KOPT-K1 (cell line): ENCODE measurements around the gene PSMA6.
"Not testable (repeated sequence)": the region's sequence is repeated elsewhere in the genome, so short reads cannot be mapped to it uniquely, and the experiment has no call there.

Experiments
- H3K27ac ChIP-seq: fragments of 200-600 bp; sonication (generic); 2 replicates; pipeline ENCODE4 v1.5.1; 2016; ENCODE audit warnings: antibody characterized with exemption, mild to moderate bottlenecking, low read depth, low read length; ENCODE audit not compliant: poor library complexity, severe bottlenecking
- H3K36me3 ChIP-seq: fragments of 200-600 bp; sonication (generic); 2 replicates; pipeline ENCODE4 v1.5.1; 2017; ENCODE audit warnings: antibody characterized with exemption, mild to moderate bottlenecking, low read length, moderate library complexity; ENCODE audit not compliant: insufficient read depth
- H3K9me3 ChIP-seq: fragments of 200-600 bp; sonication (generic); 2 replicates; pipeline ENCODE4 v1.5.1; 2017; ENCODE audit warnings: antibody characterized with exemption, low read length, mild to moderate bottlenecking; ENCODE audit not compliant: insufficient read depth, poor library complexity, severe bottlenecking

PSMA6 gene

DNA sequence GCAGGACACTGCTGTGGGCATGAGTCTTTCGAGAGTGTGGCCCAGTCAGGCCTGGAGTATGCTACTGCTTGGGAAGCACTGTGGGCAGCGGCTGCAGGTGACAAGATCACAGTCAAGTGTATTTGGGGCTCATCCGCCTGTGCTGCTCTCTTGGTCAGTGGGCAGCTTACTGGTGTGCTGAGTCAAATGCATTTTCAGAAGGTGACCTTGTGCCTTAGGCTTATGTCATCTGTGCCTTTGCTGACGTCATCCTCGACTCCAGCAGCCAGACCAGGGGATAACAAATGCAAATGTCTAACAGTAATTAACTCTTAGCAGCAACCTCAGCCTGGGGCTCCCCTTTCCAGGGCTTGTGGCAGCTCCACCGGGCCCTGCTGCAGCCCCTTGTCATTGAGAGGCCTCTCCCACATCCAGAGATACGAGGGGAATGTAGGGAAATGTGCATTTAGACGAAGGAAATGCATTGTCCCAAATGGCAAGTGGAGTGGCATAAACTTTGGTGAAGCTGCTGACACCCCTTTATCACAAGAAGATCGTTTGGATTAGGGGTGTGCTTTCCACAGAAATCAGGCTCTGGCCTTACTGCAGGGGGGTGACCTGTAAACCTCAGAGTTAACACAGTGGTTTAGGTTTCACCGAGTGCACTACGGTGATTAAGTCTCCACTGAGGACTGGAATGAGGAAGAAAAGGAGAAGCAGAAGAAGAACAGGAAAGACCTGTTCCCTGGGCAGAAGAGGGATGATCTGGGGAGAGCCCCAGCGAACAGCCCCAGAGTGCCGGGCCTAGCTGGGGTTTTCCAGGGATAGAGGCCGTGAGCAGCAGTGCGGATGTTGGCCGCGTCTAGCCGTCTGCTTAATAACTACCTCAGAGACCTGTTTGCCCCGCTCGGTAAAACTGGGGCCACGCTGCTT, 39.7 kb downstream of the PSMA6 start:
- no peaks in the 10 kb centered on the region for H3K9me3 ChIP-seq
- no peaks in the 10 kb centered on the region for H3K36me3 ChIP-seq
- peak overlapping the region; percentile 83 for H3K27ac ChIP-seq

GRCh38 chr14:35332517-35333263, 40.5 kb downstream of the PSMA6 start:
- no peaks in the 10 kb centered on the region for H3K36me3 ChIP-seq
- no peaks in the 10 kb centered on the region for H3K9me3 ChIP-seq
- H3K27ac ChIP-seq: peak overlapping the region; percentile 83

DNA sequence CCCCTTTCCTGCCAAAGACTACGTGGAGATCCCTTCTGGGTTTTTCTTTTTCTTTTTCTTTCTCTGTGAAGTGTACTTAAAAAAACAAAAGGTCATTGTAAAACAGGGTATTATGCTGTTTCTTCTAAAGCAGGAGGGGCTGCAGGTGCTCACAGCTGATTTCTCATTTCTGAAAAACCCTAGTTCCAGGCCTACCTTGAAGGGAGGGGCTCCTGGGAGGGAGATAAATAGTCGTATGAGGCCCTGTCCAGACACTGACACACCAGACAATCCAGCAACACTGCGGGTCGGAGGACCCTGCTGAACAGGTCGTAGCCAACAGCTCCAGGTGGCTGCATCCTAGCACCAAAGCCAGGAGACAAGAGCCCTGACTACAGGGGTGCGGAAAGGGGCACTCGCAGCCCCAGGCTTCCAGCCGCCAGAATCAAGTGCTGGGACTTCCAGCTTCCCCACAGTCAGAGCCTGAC, 41.1 kb downstream of the PSMA6 start:
- Histone ChIP-seq H3K27ac (peak overlapping the region; percentile 83), H3K9me3 (no peaks in the 10 kb centered on the region), H3K36me3 (no peaks in the 10 kb centered on the region)

DNA sequence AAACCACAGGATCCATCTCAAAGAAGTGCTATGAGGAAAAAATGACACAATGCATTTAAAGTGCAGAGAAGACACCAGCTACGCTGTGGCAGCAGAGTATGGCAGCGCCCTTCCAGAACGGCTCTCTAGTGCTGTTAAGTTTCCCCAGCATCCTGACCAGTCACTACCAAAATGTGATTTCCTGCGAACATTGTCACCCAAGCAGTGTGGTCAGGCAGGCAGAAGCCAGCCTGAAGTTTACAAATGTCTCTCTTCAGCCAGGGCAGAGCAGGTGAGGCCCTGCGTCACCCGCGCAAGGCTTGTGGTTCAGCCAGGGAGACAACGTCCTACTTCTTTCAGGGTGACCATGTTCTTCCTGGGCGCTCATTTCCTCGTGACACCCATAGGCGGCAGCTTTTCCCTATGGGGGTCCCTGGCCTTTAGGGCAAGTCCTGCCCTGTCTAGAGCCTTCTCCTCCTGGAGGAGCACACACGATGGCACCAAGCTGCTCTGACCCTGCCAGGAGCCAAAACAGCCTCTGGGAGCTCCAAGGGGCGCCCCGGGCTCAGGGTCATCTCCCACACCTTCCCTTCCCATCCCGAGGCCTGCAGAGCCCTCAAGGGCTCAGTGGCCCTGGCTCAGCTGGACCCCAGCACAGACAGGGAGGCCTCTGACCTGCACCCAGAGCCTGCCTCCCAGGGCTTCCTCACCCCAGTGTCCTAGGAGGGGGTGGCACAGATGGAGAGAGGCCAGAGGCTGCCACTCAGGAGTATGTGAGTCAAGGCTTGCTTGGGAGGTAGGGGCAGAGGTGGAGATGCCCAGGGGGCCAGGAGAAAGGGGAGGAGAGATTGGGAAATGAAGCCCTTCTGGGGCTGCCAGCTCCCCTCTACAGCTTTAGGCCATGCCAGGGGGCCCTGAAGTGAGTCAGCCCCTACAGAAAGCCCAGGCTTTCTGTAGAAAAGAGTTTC, 41.9 kb downstream of the PSMA6 start:
- no peaks in the 10 kb centered on the region for H3K9me3 ChIP-seq
- no peaks in the 10 kb centered on the region for H3K36me3 ChIP-seq
- H3K27ac ChIP-seq: peak overlapping the region; percentile 83

DNA sequence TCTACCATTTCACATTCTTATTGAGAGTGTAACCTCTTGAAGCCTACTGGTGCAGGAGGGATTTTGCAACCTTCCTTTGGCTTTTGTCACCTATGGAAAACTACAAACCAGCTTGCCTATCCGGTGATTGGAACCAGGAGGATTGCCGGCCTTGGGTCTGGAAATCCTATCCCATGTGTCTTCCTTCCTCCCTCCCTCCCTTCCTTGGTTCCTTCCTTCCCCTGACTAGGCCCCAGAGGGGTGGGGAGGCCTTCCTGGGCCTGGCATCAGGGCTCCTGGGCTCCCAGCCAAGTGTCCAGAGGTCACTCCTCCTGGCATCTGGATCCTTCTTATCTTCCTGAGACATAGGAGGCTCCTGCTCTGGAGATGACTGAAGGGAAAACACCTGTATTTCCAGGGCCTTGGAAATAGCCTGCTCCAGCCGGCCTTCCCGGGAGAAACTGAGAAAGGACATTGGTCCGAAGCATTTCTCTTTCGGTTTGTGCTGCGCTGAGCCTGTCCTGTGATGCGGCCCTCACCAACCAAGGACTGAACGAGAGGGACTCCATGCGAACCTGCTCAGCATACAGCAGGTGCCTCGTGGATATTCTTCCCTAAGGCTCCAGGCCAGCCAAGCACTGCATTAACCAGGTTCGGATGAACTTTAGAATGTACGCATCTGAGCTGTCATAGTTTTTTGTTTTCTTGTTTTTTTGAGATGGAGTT, 43.4 kb downstream of the PSMA6 start:
- H3K36me3 ChIP-seq: no peaks in the 10 kb centered on the region
- no peak overlapping the region for H3K27ac ChIP-seq
- no peaks in the 10 kb centered on the region for H3K9me3 ChIP-seq

GRCh38 chr14:35336171-35336493, 44.0 kb downstream of the PSMA6 start:
- H3K9me3 ChIP-seq, H3K36me3 ChIP-seq, H3K27ac ChIP-seq: not testable (repeated sequence)

DNA sequence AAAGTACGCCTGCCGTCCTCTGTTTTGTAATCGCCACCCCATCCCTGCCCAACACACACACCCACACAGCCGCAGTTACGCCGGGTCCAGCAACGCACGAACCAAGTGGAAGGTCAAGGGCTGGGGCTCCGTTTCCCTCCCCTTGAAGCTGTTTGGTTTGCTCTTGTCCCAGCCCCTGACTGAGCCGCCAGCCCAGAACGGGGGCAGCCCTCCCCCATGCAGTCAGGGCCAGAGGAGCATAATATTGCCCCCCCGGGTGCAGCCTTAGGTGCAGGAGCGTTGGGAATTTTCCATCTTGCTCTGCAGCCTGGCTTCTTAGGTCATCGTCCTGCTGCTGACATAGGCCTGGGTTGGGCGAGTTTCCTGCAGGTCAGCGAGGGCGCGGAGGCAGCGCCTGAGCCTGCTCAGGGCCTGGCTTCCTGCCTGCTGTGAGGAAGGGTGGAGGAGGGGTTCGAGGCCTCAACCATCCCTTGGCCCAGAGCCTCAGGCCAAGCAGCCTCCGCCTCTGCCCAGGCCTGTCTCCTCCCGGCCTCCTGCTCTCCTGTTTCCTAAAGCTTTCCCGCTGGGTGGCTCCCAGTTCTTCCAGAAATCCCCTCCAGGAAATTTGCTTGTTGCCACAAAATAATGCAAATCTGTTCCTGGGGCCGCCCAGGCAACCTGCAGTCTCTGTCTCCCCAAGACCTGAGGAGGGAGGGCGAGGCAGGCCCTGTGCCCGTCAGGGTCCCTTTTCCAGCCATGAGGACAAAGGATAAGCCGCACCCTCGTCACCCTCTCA, 44.5 kb downstream of the PSMA6 start:
- no peaks in the 10 kb centered on the region for H3K36me3 ChIP-seq
- no peaks in the 10 kb centered on the region for H3K9me3 ChIP-seq
- no peak overlapping the region for H3K27ac ChIP-seq

- Histone ChIP-seq H3K36me3 (no peaks in the 10 kb centered on the region), H3K9me3 (no peaks in the 10 kb centered on the region), H3K27ac (no peak overlapping the region)
Observed at GRCh38 chr14:35337269-35338255, 45.4 kb downstream of the PSMA6 start.

DNA sequence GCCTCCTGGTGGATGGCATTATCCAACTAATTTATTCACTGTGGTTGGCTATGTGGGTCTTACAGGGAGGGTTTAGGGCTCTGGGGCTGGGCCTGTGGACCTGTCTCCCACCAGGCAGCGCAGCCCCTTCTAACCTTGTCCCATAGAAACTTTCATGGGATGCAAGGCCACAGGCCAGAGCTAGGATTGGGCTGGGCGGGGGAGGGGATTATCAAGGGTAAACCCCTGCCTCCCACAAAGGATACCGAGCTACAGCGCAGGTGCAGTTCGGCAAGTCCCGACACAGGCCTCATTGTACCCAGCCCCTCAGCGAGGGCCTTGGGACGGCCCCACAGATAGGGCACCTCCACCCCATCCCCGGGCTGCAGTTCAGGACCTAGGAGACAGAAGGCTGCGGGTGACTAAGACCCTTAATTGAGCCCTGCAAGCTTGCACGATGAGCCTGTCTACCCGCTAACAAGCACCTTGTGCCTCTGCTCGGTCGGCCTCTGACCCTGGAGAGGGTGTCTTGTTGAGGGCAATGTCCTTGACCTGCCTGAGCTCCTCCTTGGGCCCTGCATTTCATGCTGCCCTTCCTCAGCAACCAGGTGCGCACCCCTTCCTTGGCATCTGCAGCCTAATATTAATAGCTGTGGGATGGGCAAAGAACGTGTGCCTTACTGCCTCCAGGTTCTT, 46.7 kb downstream of the PSMA6 start:
- no peak overlapping the region for H3K27ac ChIP-seq
- H3K9me3 ChIP-seq: no peaks in the 10 kb centered on the region

GRCh38 chr14:35339761-35340406, 47.7 kb downstream of the PSMA6 start:
- H3K9me3 ChIP-seq: no peaks in the 10 kb centered on the region
- no peak overlapping the region for H3K27ac ChIP-seq
- no peaks in the 10 kb centered on the region for H3K36me3 ChIP-seq

More for the DNA sequence above, 46.7 kb downstream of the PSMA6 start:
- H3K36me3 ChIP-seq: no peaks in the 10 kb centered on the region

- H3K36me3 ChIP-seq: no peaks in the 10 kb centered on the region
- H3K27ac ChIP-seq: peak overlapping the region; percentile 49
- H3K9me3 ChIP-seq: no peaks in the 10 kb centered on the region
Observed at GRCh38 chr14:35340616-35341453, 48.7 kb downstream of the PSMA6 start.
